Adrenal gland (tissue), 12 donors: ENCODE data around the gene PRLR. TPM values are rescaled to one million over a fixed set of nuclear protein-coding genes. Genes with fewer than 3 reads are reported as not detected.

Experiments
- DNase-seq, 7 donors: peaks; one replicate each; pipeline ENCODE4 v3.0.0-alpha.2; 2019 to 2020
- H3K27ac ChIP-seq, 5 donors: fragments of 200-600 bp; sonication (generic) in 4 of 5; 1 replicate in 3 of 5; 2 replicates in 2 of 5; pipeline versions ENCODE4 v1.5.1 to v1.8.0; 2016 to 2020; ENCODE audit warnings: mild to moderate bottlenecking in 1 of 5
- H3K27me3 ChIP-seq: fragments of 200-600 bp; 2 replicates; pipeline ENCODE4 v1.8.0; 2021
- H3K36me3 ChIP-seq, 2 donors: fragments of 200-600 bp; replicated peaks in 1 of 2; 1 replicate in 1 of 2; 2 replicates in 1 of 2; pipeline versions ENCODE4 v1.5.1 to v1.8.0; 2018 to 2022
- H3K4me1 ChIP-seq, 2 donors: fragments of 200-600 bp; replicated peaks in 1 of 2; 1 replicate in 1 of 2; 2 replicates in 1 of 2; pipeline versions ENCODE4 v1.5.1 to v1.8.0; 2018 to 2021
- H3K4me3 ChIP-seq, 4 donors: fragments of 200-600 bp; sonication (generic) in 3 of 4; one replicate each; pipeline ENCODE4 v1.5.1; 2016 to 2018
- H3K9me3 ChIP-seq, 3 donors: fragments of 200-600 bp; sonication (generic) in 1 of 3; replicated peaks in 1 of 3; 1 replicate in 2 of 3; 2 replicates in 1 of 3; pipeline versions ENCODE4 v1.5.1 to v1.8.0; 2016 to 2021
- POLR2A ChIP-seq, 2 donors: fragments of 450-650 bp; IDR thresholded peaks; one replicate each; pipeline ENCODE4 v1.6.1; 2017; ENCODE audit warnings: antibody characterized with exemption in 2 of 2, mild to moderate bottlenecking in 2 of 2, moderate library complexity in 1 of 2
- WGBS, 4 donors: extraction: QIAGEN DNeasy Blood & Tissue Kit in 2 of 4; methylation state at CpG; one replicate each; pipeline versions ENCODE4 v1.1.5 to v1.1.7; 2013 to 2017; 5-methylcytosine and 5-hydroxymethylcytosine counted together
- intact Hi-C, 2 donors: fragments of 100-400 bp; cut with DNase I; formaldehyde crosslinking; loops; one replicate each; pipeline versions ENCODE4 v1.14.1 to v1.15.0; 2022 to 2023
- polyA plus RNA-seq, 3 donors: library from polyadenylated mRNA; stranded (reverse); fragments of 200-250 nt in 2 of 3; fragments of 350-450 nt in 1 of 3; fragmentation: Illumina TruSeq in 1 of 3; extraction: RNeasy Lipid Tissue Mini Kit (QIAGEN cat#74804) in 1 of 3; gene quantifications; one replicate each; pipeline ENCODE4 v1.2.3, GENCODE V29; 2013 to 2014
- total RNA-seq, 9 donors: library from RNA; depleted of rRNA in 4 of 9; stranded (reverse); fragments of >200 nt in 4 of 9; fragments of 120-200 nt in 1 of 9; fragmentation: NEBNext Ultra II Directional in 1 of 9; extraction: Animal tissue kit (Norgen Biotek cat#: 25700) in 1 of 9; gene quantifications; one replicate each; pipeline versions ENCODE4 v1.1.0 to v1.2.4, GENCODE V29; 2013 to 2023
- TF ChIP-seq, protein P1 (sequence below), 6 experiments: fragments of 450-650 bp in 4 of 6; fragments of 200-600 bp in 2 of 6; sonication (generic) in 1 of 6; IDR thresholded peaks; 1 replicate in 5 of 6; 2 replicates in 1 of 6; pipeline versions ENCODE4 v1.5.1 to v1.8.0; 2016 to 2021; ENCODE audit warnings: antibody characterized with exemption in 6 of 6, mild to moderate bottlenecking in 2 of 6, moderate library complexity in 1 of 6
- donor health status: healthy with polysubstance abuse.
- donor health status: Bipolar disorder and iron deficiency.
- donor health status: DM: yes; HTN: yes; CAD: no.
- donor health status: DM: no; HTN: no; CAD: no.
- donor health status: DM: no; HTN: no; CAD: no.
- donor health status: DM: yes; HTN: yes; CAD: no.

Gene PRLR
- total and polyA plus RNA-seq, 12 donors: 2.1 to 149 (median 74.1) TPM

DNA sequence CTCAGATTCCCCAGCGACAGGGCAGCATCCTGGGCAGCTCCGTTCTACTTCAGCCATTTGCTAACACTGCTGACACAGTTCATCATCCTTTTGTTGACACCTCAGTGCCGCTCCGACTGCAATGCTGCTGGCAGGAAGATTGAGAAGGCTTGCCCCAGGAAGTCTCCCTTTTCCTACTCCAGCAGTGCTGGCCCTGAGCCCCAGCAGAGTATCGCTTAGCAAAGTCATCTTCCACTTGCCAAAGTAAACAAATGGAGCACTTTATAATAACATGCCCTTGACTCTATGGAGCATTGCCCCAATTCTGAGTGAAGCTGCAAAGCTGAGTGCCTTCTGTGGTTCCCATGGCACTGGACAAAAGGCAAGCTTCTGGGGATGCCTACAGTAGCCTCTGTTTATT, 32.2 kb downstream of the PRLR start:
- intact Hi-C loops: no loop called here
- H3K27me3 ChIP-seq: no peaks in the 10 kb centered on the region

GRCh38 chr5:35197351-35197750, 32.9 kb downstream of the PRLR start:
- no peak overlapping the region for H3K4me3 ChIP-seq
- 86 to 100% (median 96%) methylated on average over 2 to 3 of the region's 3 CpGs for WGBS, 4 donors
- no peaks in the 10 kb centered on the region for H3K27me3 ChIP-seq
- no peak for TF ChIP-seq POLR2A (IDR thresholded peaks at IDR 0.05)
- TF ChIP-seq, protein P1, sequence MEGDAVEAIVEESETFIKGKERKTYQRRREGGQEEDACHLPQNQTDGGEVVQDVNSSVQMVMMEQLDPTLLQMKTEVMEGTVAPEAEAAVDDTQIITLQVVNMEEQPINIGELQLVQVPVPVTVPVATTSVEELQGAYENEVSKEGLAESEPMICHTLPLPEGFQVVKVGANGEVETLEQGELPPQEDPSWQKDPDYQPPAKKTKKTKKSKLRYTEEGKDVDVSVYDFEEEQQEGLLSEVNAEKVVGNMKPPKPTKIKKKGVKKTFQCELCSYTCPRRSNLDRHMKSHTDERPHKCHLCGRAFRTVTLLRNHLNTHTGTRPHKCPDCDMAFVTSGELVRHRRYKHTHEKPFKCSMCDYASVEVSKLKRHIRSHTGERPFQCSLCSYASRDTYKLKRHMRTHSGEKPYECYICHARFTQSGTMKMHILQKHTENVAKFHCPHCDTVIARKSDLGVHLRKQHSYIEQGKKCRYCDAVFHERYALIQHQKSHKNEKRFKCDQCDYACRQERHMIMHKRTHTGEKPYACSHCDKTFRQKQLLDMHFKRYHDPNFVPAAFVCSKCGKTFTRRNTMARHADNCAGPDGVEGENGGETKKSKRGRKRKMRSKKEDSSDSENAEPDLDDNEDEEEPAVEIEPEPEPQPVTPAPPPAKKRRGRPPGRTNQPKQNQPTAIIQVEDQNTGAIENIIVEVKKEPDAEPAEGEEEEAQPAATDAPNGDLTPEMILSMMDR (IDR thresholded peaks at IDR 0.05): no peak
- H3K4me1 ChIP-seq: peaks cover 19 to 23% of the 10 kb centered on the region in 2 donors
- DNase-seq: no peak
- intact Hi-C loops: no loop called here
- H3K36me3 ChIP-seq: no peaks in the 10 kb centered on the region
- no peak overlapping the region for H3K27ac ChIP-seq
- no peaks in the 10 kb centered on the region for H3K9me3 ChIP-seq

More for the DNA sequence above, 32.2 kb downstream of the PRLR start:
- TF ChIP-seq, protein P1 (IDR thresholded peaks at IDR 0.05): no peak
- TF ChIP-seq POLR2A (IDR thresholded peaks at IDR 0.05): no peak
- no peaks in the 10 kb centered on the region for H3K9me3 ChIP-seq
- 10 to 22% (median 18%) methylated on average over 5 of the region's 5 CpGs for WGBS, 4 donors
- peak; percentile 70 to 88 (median 80) for DNase-seq
- H3K4me3 ChIP-seq: no peak overlapping the region
- peaks cover 19 to 23% of the 10 kb centered on the region in 2 donors for H3K4me1 ChIP-seq
- no peaks in the 10 kb centered on the region for H3K36me3 ChIP-seq
- H3K27ac ChIP-seq: no peak overlapping the region

GRCh38 chr5:35195472-35195852, 34.8 kb downstream of the PRLR start:
- peaks cover 19 to 23% of the 10 kb centered on the region in 2 donors for H3K4me1 ChIP-seq
- DNase-seq: no peak
- no peaks in the 10 kb centered on the region for H3K9me3 ChIP-seq
- H3K4me3 ChIP-seq: no peak overlapping the region
- no peaks in the 10 kb centered on the region for H3K36me3 ChIP-seq
- H3K27me3 ChIP-seq: no peaks in the 10 kb centered on the region
- intact Hi-C loops: no loop called here
- WGBS, 4 donors: 95 to 98% (median 96%) methylated on average over 5 of the region's 5 CpGs
- TF ChIP-seq, protein P1 (IDR thresholded peaks at IDR 0.05): no peak
- no peak for TF ChIP-seq POLR2A (IDR thresholded peaks at IDR 0.05)
- no peak overlapping the region for H3K27ac ChIP-seq

- intact Hi-C loops: no loop called here
- H3K9me3 ChIP-seq: no peaks in the 10 kb centered on the region
- TF ChIP-seq, protein P1 (IDR thresholded peaks at IDR 0.05): no peak
- no peak for TF ChIP-seq POLR2A (IDR thresholded peaks at IDR 0.05)
Measured at GRCh38 chr5:35194635-35195471, 35.4 kb downstream of the PRLR start.

More at GRCh38 chr5:35194635-35195471, 35.4 kb downstream of the PRLR start:
- 79 to 84% (median 83%) methylated on average over 12 of the region's 12 CpGs for WGBS, 4 donors
- peak overlapping the region in 2 of 5 donors; percentile 45 for H3K27ac ChIP-seq
- H3K27me3 ChIP-seq: no peaks in the 10 kb centered on the region
- no peak overlapping the region for H3K4me3 ChIP-seq
- H3K36me3 ChIP-seq: no peaks in the 10 kb centered on the region
- no peak for DNase-seq
- H3K4me1 ChIP-seq: peaks cover 19 to 23% of the 10 kb centered on the region in 2 donors
